Nephron (organoid): ENCODE measurements around the gene ARHGEF40.

Experiments used
- H3K27ac Mint-ChIP-seq, 3 experiments: 2 replicates each; pipeline ENCODE4 v1.8.0; 2020; ENCODE audit warnings: mixed read lengths in 3 of 3, mild to moderate bottlenecking in 2 of 3, moderate library complexity in 1 of 3
- H3K27me3 Mint-ChIP-seq: 2 replicates; pipeline ENCODE4 v1.8.0; 2021; ENCODE audit warnings: low read depth, mild to moderate bottlenecking, moderate library complexity, mixed read lengths
- H3K36me3 Mint-ChIP-seq: 2 replicates; pipeline ENCODE4 v1.8.0; 2020; ENCODE audit warnings: low read depth, mixed read lengths
- H3K4me1 Mint-ChIP-seq: 2 replicates; pipeline ENCODE4 v1.8.0; 2020; ENCODE audit warnings: mixed read lengths
- H3K4me3 Mint-ChIP-seq, 3 experiments: 2 replicates each; pipeline ENCODE4 v1.8.0; 2020; ENCODE audit warnings: mild to moderate bottlenecking in 3 of 3, mixed read lengths in 3 of 3, moderate library complexity in 2 of 3
- H3K9me3 Mint-ChIP-seq: 2 replicates; pipeline ENCODE4 v1.8.0; 2020; ENCODE audit warnings: mixed read lengths
- CTCF ChIP-seq, 3 experiments: fragments of 200-600 bp; sonication (generic); IDR thresholded peaks; one replicate each; pipeline ENCODE4 v1.5.0; 2021; ENCODE audit warnings: antibody characterized with exemption in 3 of 3; ENCODE audit not compliant: unreplicated experiment in 3 of 3

ARHGEF40 gene

DNA sequence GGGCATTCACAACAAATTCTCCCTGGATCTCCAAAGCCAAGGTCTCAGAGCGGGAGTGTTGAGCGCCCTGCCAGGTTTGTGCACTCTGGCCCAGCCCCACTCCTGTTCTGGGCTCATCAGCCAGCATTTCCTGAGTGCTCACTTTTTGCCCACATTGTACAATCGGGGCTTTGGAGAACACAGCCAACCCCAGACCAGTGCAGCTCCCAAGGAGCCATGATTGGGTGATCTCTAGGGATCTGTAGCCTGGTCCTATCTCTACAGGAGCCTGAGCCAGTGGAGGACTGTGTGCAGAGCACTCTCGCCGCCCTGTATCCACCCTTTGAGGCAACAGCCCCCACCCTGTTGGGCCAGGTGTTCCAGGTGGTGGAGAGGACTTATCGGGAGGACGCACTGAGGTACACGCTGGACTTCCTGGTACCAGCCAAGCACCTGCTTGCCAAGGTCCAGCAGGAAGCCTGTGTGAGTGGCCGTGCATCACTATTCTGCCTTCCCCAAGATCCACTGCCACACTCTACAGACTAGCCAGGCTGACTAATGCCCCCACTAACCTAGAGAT, 2.8 kb downstream of the ARHGEF40 start:
- Mint-ChIP-seq H3K4me1 (peaks cover 35% of the 10 kb centered on the region), H3K4me3 (peak overlapping the region; percentile 98 to 100 (median 99)), H3K27ac (peak overlapping the region; percentile 99 to 100 (median 99)), H3K36me3 (peaks cover 52% of the 10 kb centered on the region), H3K9me3 (no peaks in the 10 kb centered on the region), H3K27me3 (peaks cover 5% of the 10 kb centered on the region)
- TF ChIP-seq CTCF (IDR thresholded peaks at IDR 0.05; ENCODE audit: unreplicated experiment in 3 of 3) = no peak

DNA sequence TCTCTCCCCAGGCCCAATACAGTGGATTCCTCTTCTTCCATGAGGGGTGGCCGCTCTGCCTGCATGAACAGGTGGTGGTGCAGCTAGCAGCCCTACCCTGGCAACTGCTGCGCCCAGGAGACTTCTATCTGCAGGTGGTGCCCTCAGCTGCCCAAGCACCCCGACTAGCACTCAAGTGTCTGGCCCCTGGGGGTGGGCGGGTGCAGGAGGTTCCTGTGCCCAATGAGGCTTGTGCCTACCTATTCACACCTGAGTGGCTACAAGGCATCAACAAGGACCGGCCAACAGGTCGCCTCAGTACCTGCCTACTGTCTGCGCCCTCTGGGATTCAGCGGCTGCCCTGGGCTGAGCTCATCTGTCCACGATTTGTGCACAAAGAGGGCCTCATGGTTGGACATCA, 3.8 kb downstream of the ARHGEF40 start:
- Mint-ChIP-seq H3K9me3 (no peaks in the 10 kb centered on the region), H3K4me3 (peak overlapping the region; percentile 51 to 60 (median 56)), H3K4me1 (peaks cover 27% of the 10 kb centered on the region), H3K27me3 (peaks cover 5% of the 10 kb centered on the region), H3K27ac (peak overlapping the region; percentile 64 to 99 (median 73)), H3K36me3 (peaks cover 60% of the 10 kb centered on the region)
- TF ChIP-seq CTCF (IDR thresholded peaks at IDR 0.05; ENCODE audit: unreplicated experiment in 3 of 3) = no peak

DNA sequence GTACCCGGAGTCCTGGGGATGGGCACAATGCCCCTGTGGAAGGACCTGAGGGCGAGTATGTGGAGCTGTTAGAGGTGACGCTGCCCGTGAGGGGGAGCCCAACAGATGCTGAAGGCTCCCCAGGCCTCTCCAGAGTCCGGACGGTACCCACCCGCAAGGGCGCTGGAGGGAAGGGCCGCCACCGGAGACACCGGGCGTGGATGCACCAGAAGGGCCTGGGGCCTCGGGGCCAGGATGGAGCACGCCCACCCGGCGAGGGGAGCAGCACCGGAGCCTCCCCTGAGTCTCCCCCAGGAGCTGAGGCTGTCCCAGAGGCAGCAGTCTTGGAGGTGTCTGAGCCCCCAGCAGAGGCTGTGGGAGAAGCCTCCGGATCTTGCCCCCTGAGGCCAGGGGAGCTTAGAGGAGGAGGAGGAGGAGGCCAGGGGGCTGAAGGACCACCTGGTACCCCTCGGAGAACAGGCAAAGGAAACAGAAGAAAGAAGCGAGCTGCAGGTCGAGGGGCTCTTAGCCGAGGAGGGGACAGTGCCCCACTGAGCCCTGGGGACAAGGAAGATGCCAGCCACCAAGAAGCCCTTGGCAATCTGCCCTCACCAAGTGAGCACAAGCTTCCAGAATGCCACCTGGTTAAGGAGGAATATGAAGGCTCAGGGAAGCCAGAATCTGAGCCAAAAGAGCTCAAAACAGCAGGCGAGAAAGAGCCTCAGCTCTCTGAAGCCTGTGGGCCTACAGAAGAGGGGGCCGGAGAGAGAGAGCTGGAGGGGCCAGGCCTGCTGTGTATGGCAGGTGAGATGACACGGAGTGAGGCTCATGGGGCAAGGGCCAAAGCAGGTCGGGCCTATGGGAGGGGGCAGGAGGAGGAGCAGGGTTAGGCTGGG, 4.5 kb downstream of the ARHGEF40 start:
- Mint-ChIP-seq H3K9me3 (no peaks in the 10 kb centered on the region), H3K36me3 (peaks cover 67% of the 10 kb centered on the region), H3K4me1 (peaks cover 27% of the 10 kb centered on the region), H3K27ac (no peak overlapping the region), H3K27me3 (peaks cover under 1% of the 10 kb centered on the region), H3K4me3 (no peak overlapping the region)
- TF ChIP-seq CTCF (IDR thresholded peaks at IDR 0.05; ENCODE audit: unreplicated experiment in 3 of 3) = no peak

DNA sequence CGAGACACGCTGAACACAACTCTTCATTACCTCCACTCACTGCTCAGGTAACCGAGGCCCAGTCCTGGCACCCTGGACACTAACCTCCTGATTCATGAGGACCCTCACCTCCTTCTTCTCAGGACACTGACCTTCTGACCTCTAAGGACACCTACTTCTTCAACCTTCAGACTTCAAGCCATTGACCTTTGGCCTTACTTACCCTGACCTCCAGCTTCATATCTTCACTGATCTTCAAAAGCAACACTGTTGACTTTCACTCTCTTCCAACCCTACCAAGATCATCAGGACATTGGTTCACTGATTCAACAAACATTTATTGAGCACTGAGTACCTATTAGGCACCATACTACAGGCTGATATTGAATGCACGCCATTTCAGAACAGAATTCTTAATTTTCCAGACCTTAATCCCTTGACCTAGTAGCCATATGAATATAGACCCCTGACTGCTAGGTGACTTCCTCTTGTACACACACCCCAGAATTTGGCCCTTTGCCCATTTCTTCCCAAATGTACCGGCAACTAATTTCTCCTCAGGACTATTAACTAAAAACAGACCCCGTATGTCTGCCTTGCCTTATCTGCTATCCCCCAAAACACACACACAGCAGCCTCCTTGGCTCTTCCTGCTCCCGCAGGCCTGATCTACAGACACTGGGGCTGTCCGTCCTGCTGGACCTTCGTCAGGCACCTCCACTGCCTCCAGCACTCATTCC, 5.8 kb downstream of the ARHGEF40 start:
- no peak for TF ChIP-seq CTCF (IDR thresholded peaks at IDR 0.05; ENCODE audit: unreplicated experiment in 3 of 3)
- Mint-ChIP-seq H3K36me3 (peaks cover 77% of the 10 kb centered on the region), H3K27ac (peak overlapping the region; percentile 5 to 23 (median 5)), H3K4me3 (peak overlapping the region in 2 of 3 experiments; percentile 1 to 34), H3K27me3 (no peaks in the 10 kb centered on the region), H3K9me3 (no peaks in the 10 kb centered on the region), H3K4me1 (peaks cover 27% of the 10 kb centered on the region)

DNA sequence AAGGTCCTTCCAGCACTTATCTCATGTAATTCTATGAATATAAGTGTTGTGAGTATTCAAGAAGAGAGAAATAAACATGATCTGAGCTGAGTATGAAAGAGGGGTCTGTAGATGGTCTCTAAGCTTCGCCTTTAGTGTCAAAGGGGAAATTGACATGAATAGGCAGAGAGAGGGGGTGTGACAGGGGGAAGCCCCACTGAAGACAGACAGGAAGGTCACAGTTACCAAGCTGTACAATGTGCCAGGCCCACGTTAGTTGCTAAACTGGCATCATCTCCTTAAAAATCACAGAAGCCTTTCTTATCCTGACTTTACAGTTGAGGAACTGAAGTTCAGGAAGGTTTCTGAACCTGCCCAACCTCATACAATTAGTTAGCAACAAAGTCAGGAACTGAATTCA, 7.6 kb downstream of the ARHGEF40 start:
- peaks cover 80% of the 10 kb centered on the region for H3K36me3 Mint-ChIP-seq
- no peak for TF ChIP-seq CTCF (IDR thresholded peaks at IDR 0.05; ENCODE audit: unreplicated experiment in 3 of 3)

More for the DNA sequence above, 7.6 kb downstream of the ARHGEF40 start:
- Mint-ChIP-seq H3K9me3 (no peaks in the 10 kb centered on the region), H3K27me3 (no peaks in the 10 kb centered on the region), H3K4me3 (no peak overlapping the region), H3K27ac (peak overlapping the region in 1 of 3 experiments; percentile 11), H3K4me1 (peaks cover 15% of the 10 kb centered on the region)
